Endothelial cell (in vitro differentiated cells): ENCODE measurements around the gene KIF21B. TPM values are rescaled to one million over a fixed set of nuclear protein-coding genes. Genes with fewer than 3 reads are reported as not detected.

Source experiments
- DNase-seq: peaks from one replicate; pipeline ENCODE4 v3.0.0; 2021; ENCODE audit warnings: low spot score
- H3K27ac Mint-ChIP-seq: one replicate; pipeline ENCODE4 v1.8.0; 2021; ENCODE audit warnings: mixed read lengths, inconsistent platforms; ENCODE audit not compliant: unreplicated experiment
- H3K27me3 Mint-ChIP-seq: one replicate; pipeline ENCODE4 v1.8.0; 2021; ENCODE audit warnings: mild to moderate bottlenecking, moderate library complexity, mixed read lengths, inconsistent platforms; ENCODE audit not compliant: unreplicated experiment
- H3K36me3 Mint-ChIP-seq: one replicate; pipeline ENCODE4 v1.8.0; 2021; ENCODE audit warnings: mild to moderate bottlenecking, low read depth, mixed read lengths, inconsistent platforms; ENCODE audit not compliant: unreplicated experiment
- H3K4me1 Mint-ChIP-seq: one replicate; pipeline ENCODE4 v1.8.0; 2021; ENCODE audit warnings: mild to moderate bottlenecking, mixed read lengths, inconsistent platforms; ENCODE audit not compliant: unreplicated experiment
- H3K4me3 Mint-ChIP-seq: one replicate; pipeline ENCODE4 v1.8.0; 2021; ENCODE audit warnings: mild to moderate bottlenecking, mixed read lengths, inconsistent platforms; ENCODE audit not compliant: unreplicated experiment
- H3K9me3 Mint-ChIP-seq: one replicate; pipeline ENCODE4 v1.8.0; 2021; ENCODE audit warnings: mixed read lengths, inconsistent platforms; ENCODE audit not compliant: unreplicated experiment
- total RNA-seq: library from RNA; stranded (reverse); fragmentation: NEBNext Ultra II Directional; extraction: Animal tissue kit (Norgen Biotek cat#: 25700); gene quantifications from one replicate; pipeline ENCODE4 v1.2.1, GENCODE V29; 2021; ENCODE audit not compliant: unreplicated experiment
- TF ChIP-seq, protein P1 (sequence below): fragments of 200-600 bp; sonication (generic); IDR thresholded peaks from one replicate; pipeline ENCODE4 v1.5.0; 2021; ENCODE audit warnings: antibody characterized with exemption; ENCODE audit not compliant: unreplicated experiment

KIF21B gene
- total RNA-seq, 1 donor from 2014 or later, result 8.4 TPM

DNA sequence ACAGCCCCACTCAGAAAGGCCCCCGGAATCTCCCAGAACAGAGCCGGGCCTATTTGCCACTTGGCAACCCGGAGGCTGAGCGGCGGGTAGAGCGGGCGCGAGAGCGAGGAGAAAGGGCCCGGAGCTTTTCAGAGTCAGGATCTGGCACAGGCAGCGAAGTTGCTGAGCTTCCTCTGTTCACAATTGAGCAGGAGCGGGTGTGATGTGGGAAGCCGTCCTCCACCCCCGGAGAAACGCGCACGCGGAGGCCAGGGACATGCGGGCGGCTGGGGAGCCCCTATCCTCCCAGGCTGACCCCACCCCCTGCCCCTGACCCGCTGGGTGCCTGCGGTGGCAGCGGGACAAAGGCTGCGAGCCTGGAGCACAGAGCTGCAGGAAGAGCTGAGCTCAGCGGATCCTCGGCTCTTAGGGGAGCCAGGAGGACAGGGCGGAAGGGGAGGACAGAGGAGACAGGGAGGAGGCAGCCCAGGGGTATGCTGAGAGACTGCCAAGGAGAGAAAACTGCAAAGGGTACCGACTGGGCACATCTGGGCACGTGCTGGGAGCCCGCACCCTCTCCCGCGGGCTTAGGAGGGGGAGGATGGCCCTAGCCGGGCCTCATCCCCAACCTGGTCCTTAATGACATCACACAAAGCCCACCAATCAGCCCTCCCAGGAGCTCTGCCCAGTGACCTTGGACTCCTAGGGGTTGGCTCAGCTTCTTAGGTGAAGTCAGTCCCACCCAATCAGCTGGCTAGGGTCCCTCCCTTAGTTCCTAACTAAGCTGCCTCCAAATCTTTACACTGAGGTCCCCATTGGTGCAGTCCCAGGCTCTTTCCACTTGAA lies 9.3 kb downstream of the KIF21B start:
- peaks cover 10% of the 10 kb centered on the region for H3K27me3 Mint-ChIP-seq
- TF ChIP-seq, protein P1, sequence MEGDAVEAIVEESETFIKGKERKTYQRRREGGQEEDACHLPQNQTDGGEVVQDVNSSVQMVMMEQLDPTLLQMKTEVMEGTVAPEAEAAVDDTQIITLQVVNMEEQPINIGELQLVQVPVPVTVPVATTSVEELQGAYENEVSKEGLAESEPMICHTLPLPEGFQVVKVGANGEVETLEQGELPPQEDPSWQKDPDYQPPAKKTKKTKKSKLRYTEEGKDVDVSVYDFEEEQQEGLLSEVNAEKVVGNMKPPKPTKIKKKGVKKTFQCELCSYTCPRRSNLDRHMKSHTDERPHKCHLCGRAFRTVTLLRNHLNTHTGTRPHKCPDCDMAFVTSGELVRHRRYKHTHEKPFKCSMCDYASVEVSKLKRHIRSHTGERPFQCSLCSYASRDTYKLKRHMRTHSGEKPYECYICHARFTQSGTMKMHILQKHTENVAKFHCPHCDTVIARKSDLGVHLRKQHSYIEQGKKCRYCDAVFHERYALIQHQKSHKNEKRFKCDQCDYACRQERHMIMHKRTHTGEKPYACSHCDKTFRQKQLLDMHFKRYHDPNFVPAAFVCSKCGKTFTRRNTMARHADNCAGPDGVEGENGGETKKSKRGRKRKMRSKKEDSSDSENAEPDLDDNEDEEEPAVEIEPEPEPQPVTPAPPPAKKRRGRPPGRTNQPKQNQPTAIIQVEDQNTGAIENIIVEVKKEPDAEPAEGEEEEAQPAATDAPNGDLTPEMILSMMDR, result no peak
- H3K27ac Mint-ChIP-seq, result no peak overlapping the region
- DNase-seq, result no peak
- no peaks in the 10 kb centered on the region for H3K9me3 Mint-ChIP-seq
- H3K36me3 Mint-ChIP-seq, result no peaks in the 10 kb centered on the region
- no peak overlapping the region for H3K4me3 Mint-ChIP-seq
- peaks cover 25% of the 10 kb centered on the region for H3K4me1 Mint-ChIP-seq

DNA sequence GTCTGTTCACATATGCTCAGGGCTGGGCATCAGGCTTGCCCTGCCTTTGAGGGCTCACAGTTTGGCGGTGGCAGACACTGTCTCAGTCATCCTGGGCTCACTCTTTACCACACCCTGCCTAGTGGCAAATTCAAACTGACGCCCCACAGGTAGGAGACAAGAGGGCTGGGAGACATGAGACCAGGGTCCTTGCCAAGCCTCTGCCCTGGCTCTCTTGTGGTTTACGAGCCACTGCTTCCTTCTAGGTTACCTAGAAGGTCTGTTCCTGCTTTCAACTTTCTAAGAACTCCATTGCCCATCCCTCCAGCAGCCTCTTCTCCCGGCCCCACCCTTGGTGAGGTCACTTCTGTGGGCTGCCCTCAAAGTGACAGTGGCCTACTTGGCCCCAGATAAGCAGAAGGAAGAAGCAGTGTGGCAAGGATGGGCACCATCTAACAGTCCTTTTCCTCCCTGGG lies 10.5 kb downstream of the KIF21B start:
- Mint-ChIP-seq H3K4me3 (no peak overlapping the region), H3K36me3 (no peaks in the 10 kb centered on the region), H3K9me3 (no peaks in the 10 kb centered on the region), H3K4me1 (peaks cover 28% of the 10 kb centered on the region), H3K27me3 (peaks cover 13% of the 10 kb centered on the region), H3K27ac (no peak overlapping the region)
- DNase-seq, result no peak
- TF ChIP-seq, protein P1, result no peak

DNA sequence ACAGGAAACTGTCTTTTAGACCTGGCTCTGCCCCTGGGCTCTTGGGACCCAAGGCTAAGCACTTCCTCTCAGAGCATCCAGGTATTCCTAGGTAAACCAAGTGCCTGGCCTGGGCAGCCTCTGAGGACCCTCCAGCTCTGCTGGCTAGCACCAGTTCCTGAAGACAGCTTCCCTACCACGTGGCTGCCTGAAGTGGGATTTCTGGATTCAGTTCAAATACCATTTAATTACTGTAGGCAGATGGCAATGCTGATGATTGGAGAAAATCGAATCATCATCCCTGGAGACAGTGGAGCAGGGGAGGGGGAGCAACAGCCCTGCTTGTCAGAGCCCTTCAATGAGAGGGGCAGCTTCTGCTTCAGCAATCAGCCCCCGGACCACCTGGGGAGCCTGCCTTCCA lies 11.9 kb downstream of the KIF21B start:
- TF ChIP-seq, protein P1, result no peak
- H3K36me3 Mint-ChIP-seq, result no peaks in the 10 kb centered on the region
- no peak for DNase-seq
- H3K4me3 Mint-ChIP-seq, result no peak overlapping the region
- H3K4me1 Mint-ChIP-seq, result peaks cover 28% of the 10 kb centered on the region
- H3K27me3 Mint-ChIP-seq, result peaks cover 11% of the 10 kb centered on the region
- H3K27ac Mint-ChIP-seq, result no peak overlapping the region
- H3K9me3 Mint-ChIP-seq, result no peaks in the 10 kb centered on the region

DNA sequence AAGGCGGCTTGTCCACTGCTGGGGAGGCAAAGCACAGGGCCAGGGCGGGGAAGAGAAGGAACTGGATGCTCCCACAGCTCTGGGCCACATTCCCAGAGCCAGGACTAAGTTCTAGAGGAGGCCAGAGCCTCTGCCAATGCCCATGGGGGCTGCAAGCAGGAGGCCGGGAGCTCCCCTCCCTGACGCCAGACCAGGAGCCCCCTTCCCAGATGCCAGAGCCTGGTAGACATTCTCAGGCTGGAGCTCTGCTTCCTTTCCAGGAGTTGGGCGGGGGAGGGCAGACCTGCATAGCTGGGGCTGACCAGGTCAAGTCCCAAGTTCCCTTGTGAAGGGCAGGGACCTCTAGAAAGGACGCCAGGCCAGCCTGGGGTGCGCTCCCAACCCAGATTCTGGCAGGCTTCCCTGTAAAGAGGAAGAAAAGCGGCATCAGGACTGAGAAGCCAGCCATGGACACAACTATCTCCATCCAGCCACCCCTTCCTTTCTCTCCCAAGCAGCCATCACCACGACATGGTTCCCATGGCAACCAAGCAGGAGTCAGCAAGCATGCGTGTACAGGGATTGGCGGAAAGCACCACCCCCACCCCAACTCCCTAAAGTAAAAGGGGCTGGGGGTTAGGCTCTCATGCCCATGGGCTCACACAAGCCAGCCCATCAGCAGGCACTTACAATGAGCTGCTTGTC lies 13.4 kb downstream of the KIF21B start:
- Mint-ChIP-seq H3K4me1 (peaks cover 17% of the 10 kb centered on the region), H3K36me3 (no peaks in the 10 kb centered on the region), H3K4me3 (no peak overlapping the region), H3K9me3 (no peaks in the 10 kb centered on the region), H3K27me3 (peaks cover 13% of the 10 kb centered on the region), H3K27ac (no peak overlapping the region)
- TF ChIP-seq, protein P1, result no peak
- DNase-seq, result no peak
